ENCODE results near the gene CPSF4L. TPM values are rescaled to one million over a fixed set of nuclear protein-coding genes. Genes with fewer than 3 reads are reported as not detected.

CPSF4L gene
- total and polyA plus RNA-seq, 2 of the 13 experiments (the other 11 are each of a cell fraction or from before 2014, with no cell fraction given), result 0.73 to 1.6 TPM

GRCh38 chr17:73308017-73308823, 46.5 kb upstream of the CPSF4L start (continued):
- TF ChIP-seq BCL3 (CRISPR knock-in tag; IDR thresholded peaks at IDR 0.05) (no peak; the same call in 1 of the 2 replicates), TBP (CRISPR knock-in tag; IDR thresholded peaks at IDR 0.05) (no peak), ZNF589 (CRISPR knock-in tag; conservative IDR thresholded peaks at IDR 0.05) (no peak), SMC3 (IDR thresholded peaks at IDR 0.05; ENCODE audit: low read length) (no peak; the same call in 1 of the 2 replicates), YY1 (IDR thresholded peaks at IDR 0.05; ENCODE audit: insufficient read depth, insufficient replicate concordance, low read depth, low read length) (no peak), AGO2 (optimal IDR thresholded peaks at IDR 0.05; ENCODE audit: low read depth, low read length) (no peak), MXI1 (IDR thresholded peaks at IDR 0.05; ENCODE audit: borderline replicate concordance, low read depth, low read length) (peak; percentile 34; the same call in 1 of the 3 replicates), ARID4A (CRISPR knock-in tag; IDR thresholded peaks at IDR 0.05; ENCODE audit: borderline replicate concordance) (peak; percentile 71; the same call in 1 of the 2 replicates), SOX6 (IDR thresholded peaks at IDR 0.05) (no peak), SOX6 (CRISPR knock-in tag; IDR thresholded peaks at IDR 0.05) (peak; percentile 93), EHMT2 (IDR thresholded peaks at IDR 0.05; ENCODE audit: borderline replicate concordance, low read depth, low read length) (no peak), TCF12 (IDR thresholded peaks at IDR 0.05) (no peak), TCF12 (CRISPR knock-in tag; IDR thresholded peaks at IDR 0.05) (0 out of 2 replicates have a peak, but pooled peaks have one; percentile 31), ZNF891 (CRISPR knock-in tag; IDR thresholded peaks at IDR 0.05) (no peak; the same call in 1 of the 2 replicates), MTA1 (CRISPR knock-in tag; IDR thresholded peaks at IDR 0.05; ENCODE audit: borderline replicate concordance) (peak; percentile 93), ZFP36L2 (CRISPR knock-in tag; IDR thresholded peaks at IDR 0.05) (no peak), MEIS1 (CRISPR knock-in tag; IDR thresholded peaks at IDR 0.05; ENCODE audit: borderline replicate concordance) (peak; percentile 38; the same call in 1 of the 2 replicates), GTF3A (CRISPR knock-in tag; conservative IDR thresholded peaks at IDR 0.05) (no peak), ZNF484 (CRISPR knock-in tag; IDR thresholded peaks at IDR 0.05; ENCODE audit: borderline replicate concordance, low read depth) (no peak), ZNF362 (CRISPR knock-in tag; IDR thresholded peaks at IDR 0.05; ENCODE audit: borderline replicate concordance) (peak; percentile 38; the same call in 1 of the 2 replicates), DMAP1 (CRISPR knock-in tag; IDR thresholded peaks at IDR 0.05) (peak; percentile 71), PREB (CRISPR knock-in tag; IDR thresholded peaks at IDR 0.05) (no peak)

Measured in HepG2 (cell line).